HFFc6 (cell line): ENCODE data around the gene SPATA12. TPM values are rescaled to one million over a fixed set of nuclear protein-coding genes. Genes with fewer than 3 reads are reported as not detected.

ENCODE experiments used
- DNase-seq: peaks from one replicate; pipeline ENCODE4 v3.0.0-alpha.2; 2018
- H3K27ac Mint-ChIP-seq: 2 replicates; pipeline ENCODE4 v1.8.0; 2020; ENCODE audit warnings: mild to moderate bottlenecking, mixed read lengths
- H3K27me3 Mint-ChIP-seq: 2 replicates; pipeline ENCODE4 v1.8.0; 2021; ENCODE audit warnings: mild to moderate bottlenecking, moderate library complexity, mixed read lengths; ENCODE audit not compliant: insufficient read depth
- H3K36me3 Mint-ChIP-seq: 2 replicates; pipeline ENCODE4 v1.8.0; 2021; ENCODE audit warnings: low read depth, mixed read lengths
- H3K4me1 Mint-ChIP-seq: 2 replicates; pipeline ENCODE4 v1.8.0; 2020; ENCODE audit warnings: low read depth, mixed read lengths
- H3K4me3 Mint-ChIP-seq: 2 replicates; pipeline ENCODE4 v1.8.0; 2020; ENCODE audit warnings: mild to moderate bottlenecking, moderate library complexity, mixed read lengths
- H3K9me3 Mint-ChIP-seq: 2 replicates; pipeline ENCODE4 v1.8.0; 2020; ENCODE audit warnings: mild to moderate bottlenecking, mixed read lengths
- total RNA-seq, 6 experiments: library from RNA; stranded (reverse); fragmentation: NEBNext Ultra II Directional; extraction: Animal tissue kit (Norgen Biotek cat#: 25700); gene quantifications; 2 replicates in 1 of 6; 3 replicates in 5 of 6; pipeline ENCODE4 v1.2.3, GENCODE V29; 2021
- TF ChIP-seq, protein P1 (sequence below): fragments of 200-600 bp; sonication (generic); IDR thresholded peaks from 2 replicates; pipeline ENCODE4 v1.5.0; 2021; ENCODE audit warnings: antibody characterized with exemption, mild to moderate bottlenecking

SPATA12 gene
- total RNA-seq, 6 experiments from 2014 or later = not detected

DNA sequence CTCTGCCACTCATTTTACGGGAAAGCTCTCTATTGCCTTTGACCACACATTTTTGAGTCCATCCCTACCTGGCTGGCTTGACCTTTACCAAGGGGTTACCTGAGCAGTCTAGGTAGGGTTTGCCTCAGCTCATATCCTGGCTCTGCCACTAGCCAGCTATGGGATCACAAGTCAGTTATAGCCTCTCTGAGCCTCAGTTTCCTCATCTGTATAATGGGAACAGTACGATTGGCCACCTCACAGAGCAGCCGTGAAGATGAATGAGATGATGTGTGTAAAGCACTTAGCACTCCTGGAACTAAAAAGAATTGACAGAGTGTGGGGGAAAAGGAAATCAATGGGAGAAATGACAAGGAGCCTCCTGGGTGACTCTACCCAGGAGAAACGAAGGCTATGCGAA is 28.0 kb downstream of the SPATA12 start:
- TF ChIP-seq, protein P1, sequence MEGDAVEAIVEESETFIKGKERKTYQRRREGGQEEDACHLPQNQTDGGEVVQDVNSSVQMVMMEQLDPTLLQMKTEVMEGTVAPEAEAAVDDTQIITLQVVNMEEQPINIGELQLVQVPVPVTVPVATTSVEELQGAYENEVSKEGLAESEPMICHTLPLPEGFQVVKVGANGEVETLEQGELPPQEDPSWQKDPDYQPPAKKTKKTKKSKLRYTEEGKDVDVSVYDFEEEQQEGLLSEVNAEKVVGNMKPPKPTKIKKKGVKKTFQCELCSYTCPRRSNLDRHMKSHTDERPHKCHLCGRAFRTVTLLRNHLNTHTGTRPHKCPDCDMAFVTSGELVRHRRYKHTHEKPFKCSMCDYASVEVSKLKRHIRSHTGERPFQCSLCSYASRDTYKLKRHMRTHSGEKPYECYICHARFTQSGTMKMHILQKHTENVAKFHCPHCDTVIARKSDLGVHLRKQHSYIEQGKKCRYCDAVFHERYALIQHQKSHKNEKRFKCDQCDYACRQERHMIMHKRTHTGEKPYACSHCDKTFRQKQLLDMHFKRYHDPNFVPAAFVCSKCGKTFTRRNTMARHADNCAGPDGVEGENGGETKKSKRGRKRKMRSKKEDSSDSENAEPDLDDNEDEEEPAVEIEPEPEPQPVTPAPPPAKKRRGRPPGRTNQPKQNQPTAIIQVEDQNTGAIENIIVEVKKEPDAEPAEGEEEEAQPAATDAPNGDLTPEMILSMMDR = no peak
- Mint-ChIP-seq H3K27ac (no peak overlapping the region), H3K4me1 (no peaks in the 10 kb centered on the region), H3K9me3 (no peaks in the 10 kb centered on the region), H3K4me3 (no peak overlapping the region), H3K36me3 (no peaks in the 10 kb centered on the region), H3K27me3 (peaks cover 25% of the 10 kb centered on the region)
- no peak for DNase-seq

DNA sequence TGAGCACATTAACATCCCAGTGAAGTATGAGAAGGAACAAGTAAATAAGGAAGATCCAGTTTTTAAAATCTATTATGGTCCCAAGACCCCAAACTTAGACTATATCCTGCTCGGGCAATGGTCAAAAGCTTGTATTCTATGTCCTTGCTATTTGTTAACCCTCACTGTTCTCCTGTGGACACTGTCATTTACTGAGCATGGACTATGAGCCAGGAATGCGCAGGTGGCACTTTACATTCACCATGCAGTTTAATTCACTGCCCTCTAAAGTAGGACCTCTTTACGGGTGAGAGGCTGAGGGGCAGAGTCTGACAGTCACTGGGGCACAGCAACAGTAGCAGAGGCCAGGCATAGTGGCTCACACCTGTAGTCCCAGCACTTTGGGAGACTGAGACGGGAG is 28.6 kb downstream of the SPATA12 start:
- no peaks in the 10 kb centered on the region for H3K36me3 Mint-ChIP-seq
- H3K4me1 Mint-ChIP-seq = no peaks in the 10 kb centered on the region
- TF ChIP-seq, protein P1 = no peak
- peaks cover 25% of the 10 kb centered on the region for H3K27me3 Mint-ChIP-seq
- H3K27ac Mint-ChIP-seq = no peak overlapping the region
- no peak overlapping the region for H3K4me3 Mint-ChIP-seq
- no peaks in the 10 kb centered on the region for H3K9me3 Mint-ChIP-seq
- no peak for DNase-seq

DNA sequence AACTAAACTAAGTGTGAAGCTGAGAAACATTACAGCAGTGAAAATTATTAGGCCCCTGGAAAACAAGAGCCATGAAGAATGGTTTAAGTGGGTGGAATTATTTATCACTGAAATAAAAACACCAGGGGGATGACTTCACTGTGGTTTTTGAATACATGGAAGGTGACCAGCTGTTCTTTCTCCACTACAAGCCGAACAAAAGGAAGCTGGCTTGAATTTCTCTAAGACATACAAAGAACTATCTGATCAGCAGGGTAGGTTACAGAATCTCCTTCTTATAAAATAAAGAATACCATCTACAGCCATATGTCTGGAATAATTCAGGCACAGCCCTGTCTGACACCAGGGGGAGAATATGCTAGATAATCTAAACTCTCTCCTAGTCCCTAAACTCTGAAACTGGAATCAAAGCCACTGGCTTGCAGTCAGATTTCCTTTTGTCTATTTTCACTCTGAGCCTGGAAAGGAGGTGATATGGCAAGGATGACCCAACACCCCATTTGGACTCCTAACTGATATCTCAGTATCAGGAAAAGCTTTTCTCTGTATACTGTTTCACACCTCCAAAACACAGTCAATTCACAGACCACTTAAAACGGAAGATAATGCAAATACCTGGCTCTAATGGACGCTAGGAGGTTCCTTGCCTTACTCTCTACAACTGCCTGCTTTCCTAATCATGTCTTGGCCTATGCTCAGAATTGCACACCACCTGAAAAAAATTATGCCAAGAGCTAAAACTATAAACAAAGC is 31.2 kb downstream of the SPATA12 start:
- no peak for DNase-seq
- no peaks in the 10 kb centered on the region for H3K36me3 Mint-ChIP-seq
- H3K4me3 Mint-ChIP-seq = no peak overlapping the region
- H3K9me3 Mint-ChIP-seq = no peaks in the 10 kb centered on the region
- no peak overlapping the region for H3K27ac Mint-ChIP-seq
- TF ChIP-seq, protein P1 = no peak
- H3K4me1 Mint-ChIP-seq = no peaks in the 10 kb centered on the region
- peaks cover 22% of the 10 kb centered on the region for H3K27me3 Mint-ChIP-seq

DNA sequence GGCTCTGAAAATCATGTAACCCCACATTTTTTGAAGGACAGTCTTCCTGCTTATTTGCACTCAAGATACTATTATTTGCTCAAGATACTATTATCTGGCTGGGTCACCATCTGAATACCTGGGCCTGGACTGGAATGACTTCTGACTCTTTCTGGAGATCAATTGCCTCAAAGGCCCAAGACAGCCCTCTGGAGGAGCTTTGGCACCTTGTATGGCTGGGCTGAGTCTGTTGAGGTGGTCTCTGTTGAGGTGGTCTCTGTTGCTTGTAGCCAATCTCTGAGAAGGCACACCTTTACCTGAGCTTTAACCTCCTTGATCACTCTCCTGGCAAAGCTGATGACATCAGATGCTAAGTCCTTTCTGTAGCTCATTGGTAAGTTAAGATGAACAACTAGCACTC is 33.0 kb downstream of the SPATA12 start:
- TF ChIP-seq, protein P1 = no peak
- Mint-ChIP-seq H3K9me3 (no peaks in the 10 kb centered on the region), H3K27ac (no peak overlapping the region), H3K4me3 (no peak overlapping the region), H3K4me1 (peaks cover 2% of the 10 kb centered on the region; the same call in 1 of the 2 replicates), H3K27me3 (peaks cover 17% of the 10 kb centered on the region), H3K36me3 (no peaks in the 10 kb centered on the region)
- DNase-seq = no peak

DNA sequence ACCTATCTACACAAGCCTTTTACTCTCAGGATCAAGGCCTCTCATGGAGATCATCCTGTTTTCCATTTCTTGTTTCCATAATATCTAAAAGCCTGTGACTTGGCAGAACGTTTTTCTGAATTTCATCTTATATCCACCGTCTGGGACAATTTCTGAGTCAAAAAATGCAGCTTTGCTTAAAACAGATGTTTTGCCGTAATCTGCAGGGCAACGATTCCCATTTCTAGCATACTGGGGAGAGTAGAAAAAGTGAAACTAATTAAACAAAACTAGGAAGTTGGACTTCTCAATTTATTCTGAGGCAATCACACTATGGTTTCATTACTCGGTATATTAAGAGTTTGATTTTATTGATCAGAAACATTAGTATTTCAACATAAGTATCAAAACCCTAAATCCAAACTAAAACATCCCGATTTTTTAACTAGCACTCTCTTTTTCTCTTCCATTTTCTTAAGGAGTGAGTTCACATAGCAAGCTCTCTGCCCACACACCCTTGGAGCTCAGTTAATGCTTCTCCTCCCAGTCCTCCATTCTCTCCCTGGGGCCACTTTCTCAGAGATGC is 33.6 kb downstream of the SPATA12 start:
- TF ChIP-seq, protein P1 = no peak
- Mint-ChIP-seq H3K9me3 (no peaks in the 10 kb centered on the region), H3K27me3 (peaks cover 19% of the 10 kb centered on the region), H3K27ac (no peak overlapping the region), H3K4me3 (no peak overlapping the region; the same call in 1 of the 2 replicates), H3K4me1 (peaks cover 6% of the 10 kb centered on the region; the same call in 1 of the 2 replicates), H3K36me3 (no peaks in the 10 kb centered on the region)
- no peak for DNase-seq
